Activated CD4-positive, alpha-beta T cell treated with anti-CD3 and anti-CD28 coated beads for 48 hours (primary cell): ENCODE measurements around the gene PPP5C.
"Not testable (repeated sequence)": the region's sequence is repeated elsewhere in the genome, so short reads cannot be mapped to it uniquely, and the experiment has no call there.

Experiments used
- DNase-seq: peaks from one replicate; pipeline ENCODE4 v3.0.0-alpha.2; 2020

PPP5C gene

DNA sequence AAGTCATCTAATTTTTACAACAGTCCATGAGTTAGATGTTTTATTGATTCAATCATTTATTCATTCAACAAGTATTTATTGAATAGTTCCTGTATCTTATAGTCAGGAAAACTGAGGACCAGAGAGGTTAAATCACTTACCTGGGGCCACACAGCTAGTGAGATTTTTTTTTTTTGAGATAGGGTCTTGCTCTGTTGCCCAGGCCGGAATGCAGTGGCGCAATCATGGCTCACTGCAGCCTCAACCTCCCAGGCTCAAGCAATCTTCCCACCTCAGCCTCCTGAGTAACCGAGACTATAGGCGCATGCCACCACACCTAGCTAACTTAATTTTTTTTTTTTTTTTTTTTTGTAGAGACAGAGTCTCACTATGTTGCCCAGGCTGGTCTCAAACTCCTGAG, 88.8 kb downstream of the PPP5C start:
- not testable (repeated sequence) for DNase-seq
